Frontal cortex (tissue), 4 donors: ENCODE data around the gene INPP5A. TPM values are rescaled to one million over a fixed set of nuclear protein-coding genes. Genes with fewer than 3 reads are reported as not detected.
"Not testable (repeated sequence)": the region's sequence is repeated elsewhere in the genome, so short reads cannot be mapped to it uniquely, and the experiment has no call there.

ENCODE experiments used
- DNase-seq, 2 donors: peaks; one replicate each; pipeline ENCODE4 v3.0.0; 2012; ENCODE audit warnings: low spot score in 2 of 2
- FAIRE-seq: peaks from 2 replicates; lab custom pipeline; 2012; peaks lifted over from hg19 to GRCh38; lab: Jason Lieb, UNC
- total RNA-seq: library from RNA; depleted of rRNA; stranded (reverse); fragments of >200 nt; gene quantifications from one replicate; pipeline ENCODE4 v1.2.3, GENCODE V29; 2014
- donor health status: control.
- donor health status: control.
- donor health status: control.

Gene INPP5A
- total RNA-seq, 1 donor from 2014 or later: 38.7 TPM

GRCh38 chr10:132752378-132752777 is 214.8 kb downstream of the INPP5A start:
- FAIRE-seq (no peak), DNase-seq (no peak)

DNA sequence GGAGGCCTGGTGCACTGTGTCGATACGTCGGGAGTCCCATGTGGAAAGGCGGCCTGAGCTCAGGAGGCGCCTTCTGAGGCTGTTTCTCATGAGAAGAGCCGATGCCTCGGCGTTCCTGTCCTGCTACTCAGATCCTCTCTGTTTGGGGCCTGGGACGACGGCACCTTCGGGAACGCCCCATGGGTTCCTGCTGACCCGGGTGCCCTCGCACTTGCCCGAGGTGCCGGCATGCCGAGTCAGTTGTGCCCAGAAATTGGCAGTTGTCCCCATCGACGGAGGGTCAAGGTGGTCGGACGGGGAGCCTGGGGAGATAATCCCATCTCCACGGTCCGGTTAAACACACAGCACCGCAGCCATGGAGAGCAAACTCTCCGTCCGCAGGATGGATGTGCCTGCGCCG is 215.4 kb downstream of the INPP5A start:
- FAIRE-seq (no peak), DNase-seq (no peak)

DNA sequence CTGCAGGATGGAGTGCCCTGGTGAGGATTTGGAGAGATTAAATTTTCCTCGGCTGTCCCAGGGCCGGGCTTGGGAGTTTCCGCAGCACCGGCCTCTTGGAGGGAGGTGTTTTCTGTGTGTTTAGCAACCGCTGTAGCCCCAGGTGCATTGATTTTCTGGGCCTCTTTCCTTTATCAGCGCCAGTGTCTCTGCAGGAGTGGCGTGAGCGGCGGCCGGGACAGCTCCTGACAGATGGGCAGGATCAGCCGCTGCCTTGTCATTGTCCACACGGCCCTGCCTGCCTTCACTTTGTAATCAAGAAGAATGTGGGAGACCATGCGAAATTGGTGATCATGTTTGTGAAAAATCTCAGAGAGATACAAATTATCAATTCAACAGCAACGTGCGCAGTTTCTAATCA is 216.0 kb downstream of the INPP5A start:
- FAIRE-seq (no peak), DNase-seq (no peak)

DNA sequence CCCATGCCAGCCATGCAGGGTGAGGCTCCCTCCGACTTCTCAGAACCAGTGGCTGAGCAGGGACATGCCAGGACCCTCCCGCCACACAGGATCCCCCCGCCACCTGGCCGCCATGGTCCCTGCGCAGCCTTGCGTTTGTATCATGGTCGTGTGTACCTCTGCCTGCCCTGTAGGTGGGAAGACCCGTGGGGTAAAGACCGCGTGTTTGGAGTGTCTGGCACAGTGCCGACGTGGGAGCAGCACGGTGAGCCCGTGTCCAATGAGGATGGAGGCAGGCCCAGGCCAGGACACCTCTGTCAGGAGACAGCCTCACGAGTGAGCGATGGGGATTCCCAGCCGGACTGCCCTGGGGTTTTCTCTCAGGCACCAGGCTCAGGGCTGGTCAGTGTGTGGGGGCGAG is 216.5 kb downstream of the INPP5A start:
- FAIRE-seq: no peak

DNA sequence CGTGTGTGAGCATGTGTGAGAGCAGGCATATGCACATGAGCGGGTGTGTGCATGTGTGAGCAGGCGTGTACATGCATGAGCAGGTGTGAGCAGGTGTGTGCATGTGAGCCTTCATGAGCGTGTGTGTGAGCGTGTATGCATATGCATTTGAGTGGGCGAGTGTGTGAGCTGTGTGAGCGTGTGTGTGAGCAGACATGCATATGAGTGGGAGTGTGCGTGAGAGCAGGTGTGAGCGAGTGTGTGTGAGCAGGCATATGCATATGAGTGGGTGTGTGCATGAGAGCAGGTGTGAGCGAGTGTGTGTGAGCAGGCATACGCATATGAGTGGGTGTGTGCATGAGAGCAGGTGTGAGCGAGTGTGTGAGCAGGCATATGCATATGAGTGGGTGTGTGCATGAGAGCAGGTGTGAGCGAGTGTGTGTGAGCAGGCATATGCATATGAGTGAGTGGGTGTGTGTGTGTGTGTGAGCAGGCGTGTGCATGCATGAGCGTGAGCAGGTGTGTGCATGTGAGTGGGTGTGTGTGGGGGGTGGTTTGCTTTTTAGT is 217.7 kb downstream of the INPP5A start:
- FAIRE-seq (no peak), DNase-seq (no peak)

More for the DNA sequence above, 216.5 kb downstream of the INPP5A start:
- DNase-seq: no peak

- FAIRE-seq: no peak
- DNase-seq: no peak
These were observed 219.0 kb downstream of the INPP5A start for GRCh38 chr10:132756591-132756990.

DNA sequence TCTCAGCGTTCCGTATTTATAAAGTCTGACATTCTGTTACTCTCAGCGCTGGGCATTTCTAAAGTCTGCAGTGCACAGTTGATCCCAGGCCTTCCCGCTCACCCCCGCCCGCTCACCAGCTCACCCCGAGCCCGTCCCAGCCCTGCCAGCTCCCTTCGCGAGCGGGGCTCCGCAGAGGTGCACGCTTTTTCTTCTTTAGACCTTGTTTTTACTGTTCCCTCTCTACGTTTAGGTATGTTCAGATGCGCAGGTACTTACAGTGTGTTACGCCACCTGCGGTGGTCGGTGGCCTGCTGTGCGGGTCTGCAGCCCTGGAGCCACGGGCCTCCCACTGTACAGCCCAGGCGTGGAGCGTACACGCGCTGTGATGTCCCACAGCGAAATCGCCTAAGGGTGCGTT is 219.6 kb downstream of the INPP5A start:
- no peak for DNase-seq
- FAIRE-seq: no peak

- no peak for DNase-seq
These were observed 221.3 kb downstream of the INPP5A start for GRCh38 chr10:132758865-132759264.

GRCh38 chr10:132761395-132762060 is 223.9 kb downstream of the INPP5A start:
- DNase-seq (no peak), FAIRE-seq (no peak)

More at GRCh38 chr10:132758865-132759264, 221.3 kb downstream of the INPP5A start:
- no peak for FAIRE-seq

DNA sequence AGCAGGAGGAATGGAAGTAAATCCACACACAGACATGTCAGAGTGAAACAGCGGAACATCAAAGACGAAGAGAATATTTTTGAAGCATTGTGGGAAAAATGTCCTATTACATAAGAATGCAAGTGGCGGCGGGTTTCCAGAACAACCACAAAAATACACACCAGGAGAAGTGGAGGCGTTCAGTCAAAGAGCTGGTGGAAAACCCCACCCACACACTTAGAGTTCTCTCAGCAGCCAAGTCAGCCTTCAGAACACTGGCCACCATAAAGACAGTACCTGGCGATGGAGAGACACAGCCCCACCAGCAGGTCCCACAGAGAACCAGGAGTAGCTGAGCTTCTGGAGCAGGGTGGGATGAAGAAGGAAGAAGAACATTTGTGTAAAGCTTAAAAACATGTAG is 224.7 kb downstream of the INPP5A start:
- FAIRE-seq (no peak), DNase-seq (no peak)

GRCh38 chr10:132763545-132763944 is 226.0 kb downstream of the INPP5A start:
- FAIRE-seq (no peak), DNase-seq (no peak)

DNA sequence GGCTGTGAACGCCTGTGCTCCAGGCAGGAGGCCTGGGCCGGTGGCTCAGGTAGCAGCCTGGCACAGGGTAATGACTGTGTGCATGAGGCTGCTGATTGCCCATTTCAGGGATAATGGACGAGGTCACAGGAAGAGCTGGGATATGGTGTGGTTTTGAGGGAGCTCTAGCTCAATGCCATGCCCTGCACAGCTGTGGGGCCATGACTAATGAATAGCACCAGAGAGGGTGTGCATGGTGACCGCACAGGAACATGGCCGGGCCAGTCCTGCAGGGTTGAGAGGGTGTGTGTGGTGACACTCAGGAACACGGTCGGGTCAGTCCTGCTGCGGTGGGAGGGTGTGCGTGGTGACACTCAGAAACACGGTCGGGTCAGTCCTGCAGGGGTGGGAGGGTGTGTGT is 226.5 kb downstream of the INPP5A start:
- no peak for DNase-seq
- FAIRE-seq: no peak

DNA sequence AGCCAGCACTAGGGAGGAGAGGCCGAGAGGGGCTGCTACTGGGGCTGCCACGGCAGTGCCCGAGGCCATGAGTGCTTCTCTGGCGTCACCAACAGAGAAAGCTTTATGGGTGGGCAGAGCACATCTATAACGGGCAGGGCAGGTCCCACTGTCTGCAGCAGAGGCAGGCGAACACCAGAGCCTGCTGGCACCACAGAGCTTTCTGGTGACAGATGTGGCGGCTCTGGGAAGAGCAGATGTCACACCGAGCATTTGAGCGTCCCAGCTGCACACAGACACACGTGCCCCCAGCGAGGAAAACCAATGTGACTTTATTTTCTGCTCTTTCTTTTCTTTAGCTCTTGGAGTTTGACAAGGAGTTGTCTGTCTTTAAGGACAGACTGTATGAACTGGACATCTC is 227.8 kb downstream of the INPP5A start:
- DNase-seq: peak in 1 of 2 donors; percentile 70
- FAIRE-seq: peak; percentile 13

DNA sequence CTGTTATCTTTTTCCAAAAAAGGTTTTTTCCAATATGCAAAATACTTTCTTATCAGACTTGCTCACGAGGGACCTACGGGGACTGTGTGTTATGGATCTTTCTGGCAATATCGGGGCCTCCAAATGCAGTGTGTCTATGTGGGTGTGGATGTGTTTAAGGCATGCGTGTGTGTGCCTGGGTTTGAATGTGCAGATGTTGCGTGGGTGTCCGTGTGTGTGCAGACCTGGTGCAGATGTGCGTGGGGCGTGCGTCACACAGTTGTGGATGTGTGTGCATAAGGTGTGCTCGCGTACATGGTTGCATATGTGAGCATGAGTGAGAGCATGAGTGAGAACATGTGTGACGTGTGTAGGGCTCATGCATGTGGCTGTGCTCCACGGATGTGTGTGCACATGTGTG is 228.7 kb downstream of the INPP5A start:
- FAIRE-seq: no peak
- DNase-seq: no peak

GRCh38 chr10:132768346-132769248 is 231.0 kb downstream of the INPP5A start:
- DNase-seq: no peak
- FAIRE-seq: no peak

DNA sequence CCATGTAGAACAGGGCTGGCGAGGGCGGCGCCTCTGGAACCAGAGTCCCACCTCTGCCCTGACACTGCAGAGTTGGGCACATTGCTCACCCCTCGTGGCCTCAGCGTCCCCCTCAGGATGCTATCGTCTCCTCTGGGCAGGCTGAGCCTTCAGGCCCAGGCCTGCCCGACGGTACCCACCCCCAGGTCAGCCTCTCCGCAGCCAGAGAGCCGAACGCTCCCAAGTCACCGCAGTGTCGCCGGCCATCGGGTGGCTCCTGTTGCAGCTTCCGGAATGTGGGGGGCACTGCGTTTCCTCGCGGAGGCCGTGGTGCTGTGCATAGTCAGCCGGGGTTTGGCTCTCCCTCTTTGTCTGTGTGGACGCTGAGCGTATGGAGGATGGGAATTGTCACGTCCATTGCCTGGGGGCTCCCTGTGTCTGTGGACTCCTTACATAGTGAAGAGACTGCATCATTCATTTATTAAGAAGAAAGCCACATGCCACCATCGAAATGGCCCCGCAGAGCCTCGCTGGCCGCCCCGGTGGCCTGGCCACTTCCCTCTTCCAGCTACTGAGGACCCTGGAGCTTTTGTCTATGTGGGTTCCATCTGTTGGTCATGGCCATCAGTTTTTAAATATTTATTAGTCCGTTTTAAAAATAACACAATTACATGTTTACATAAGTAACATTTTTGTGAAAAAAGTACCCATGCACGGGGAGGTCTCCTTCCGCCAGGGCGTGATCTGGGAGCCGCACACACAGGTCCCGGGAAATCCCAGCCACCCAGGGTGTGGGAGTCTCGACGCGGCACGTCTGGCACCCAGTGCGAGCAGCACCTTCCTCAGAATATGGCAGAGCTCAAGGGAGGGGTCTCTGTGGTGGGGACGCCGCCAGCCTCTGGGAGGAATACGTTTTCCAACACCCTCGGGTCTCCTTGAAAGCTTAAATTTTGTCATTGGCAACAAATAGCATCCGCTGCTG is 232.8 kb downstream of the INPP5A start:
- FAIRE-seq: no peak
- no peak for DNase-seq

GRCh38 chr10:132772816-132773215 is 235.2 kb downstream of the INPP5A start:
- FAIRE-seq, DNase-seq: not testable (repeated sequence)

DNA sequence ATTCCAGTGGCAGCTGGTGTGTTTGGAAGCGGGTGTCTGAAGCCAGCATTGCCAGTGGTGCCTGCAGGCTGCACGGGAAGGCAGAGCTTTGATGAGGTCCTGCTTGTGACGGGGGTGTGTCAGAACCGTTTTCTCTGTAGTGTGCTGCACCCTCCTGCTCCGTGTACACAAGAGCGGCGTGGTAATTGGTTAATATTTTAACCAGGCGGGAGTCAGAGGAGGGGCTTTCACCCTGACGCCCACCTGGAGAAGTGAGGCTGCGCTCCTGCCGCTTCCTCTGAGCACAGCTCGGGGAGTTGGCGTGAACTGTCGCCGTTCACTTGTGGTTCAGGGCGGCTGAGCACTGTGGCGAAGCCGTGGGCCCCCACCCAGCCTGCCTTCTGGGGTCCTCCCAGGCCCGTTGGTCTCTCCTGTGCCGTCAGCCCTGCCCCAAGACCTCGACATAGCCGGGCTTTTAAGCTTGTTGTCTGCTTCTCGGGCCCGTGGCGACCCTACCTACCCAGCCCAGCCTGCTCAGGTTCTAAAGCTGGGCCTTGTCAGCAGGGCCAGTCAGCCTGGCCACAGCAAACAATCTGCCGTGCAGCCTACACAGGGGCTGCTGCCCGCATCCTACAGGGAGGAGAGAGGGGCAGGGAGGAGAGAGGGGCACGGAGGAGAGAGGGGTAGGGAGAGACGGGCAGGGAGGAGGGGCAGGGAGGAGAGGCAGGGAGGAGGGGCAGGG is 236.8 kb downstream of the INPP5A start:
- FAIRE-seq: no peak
- DNase-seq: no peak
